ENCODE data around the gene ADAMTSL4. TPM values are rescaled to one million over a fixed set of nuclear protein-coding genes. Genes with fewer than 3 reads are reported as not detected.
A peak's percentile ranks its signal among the peaks of the same experiment; 100 is the strongest.

Gene ADAMTSL4
- total RNA-seq, 1 experiment from 2014 or later: 0.87 TPM

DNA sequence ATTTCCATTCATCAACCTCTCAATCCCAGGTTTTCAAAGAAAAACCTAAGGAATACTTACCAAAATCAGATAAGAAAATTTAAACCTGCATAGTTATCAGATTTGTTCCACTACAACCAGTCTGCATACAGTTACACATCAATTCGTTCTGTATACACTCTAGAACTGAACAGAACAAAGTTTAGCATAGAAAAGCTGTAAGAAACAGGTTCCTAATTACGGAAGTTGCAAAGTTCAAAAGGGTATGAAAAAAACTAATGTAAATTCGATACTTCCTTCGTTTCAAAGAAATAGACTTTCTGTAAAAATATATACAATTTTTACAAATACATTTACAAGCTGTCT lies 27.1 kb downstream of the ADAMTSL4 start:
- no peak for ATAC-seq
- intact Hi-C loops (cut with micrococcal nuclease): loop anchor here (5.0 kb wide), 1 partner anchor 236 kb away; no protein-coding TSS in a partner anchor
- no peak overlapping the region for H2AFZ ChIP-seq (ENCODE audit: low read length)
- H3K9me2 ChIP-seq (replicated peaks; ENCODE audit: low read length): no peaks in the 10 kb centered on the region
- TF ChIP-seq EZH2phosphoT487 (IDR thresholded peaks at IDR 0.05; ENCODE audit: borderline replicate concordance, low read length): no peak
- H3K27me3 ChIP-seq (ENCODE audit: low read length): no peaks in the 10 kb centered on the region
- BruUV-seq (replicated peaks): no TSS peak
- peak overlapping the region; percentile 93 for H3K4me3 ChIP-seq (ENCODE audit: low read length)
- peaks cover 82% of the 10 kb centered on the region for H3K79me2 ChIP-seq (ENCODE audit: low read length)
- ChIA-PET POLR2A (ENCODE audit: unreplicated experiment) (interaction anchor here (0.5 to 1.4 kb wide), 3 partner anchors 12 to 117 kb away, joined by 3 to 8 read pairs (median 3); partner anchors contain the start of gene ENSA), CTCF (interaction anchor here (0.6 kb wide), 1 partner anchor 42 kb away, joined by 4 read pairs; no protein-coding TSS in a partner anchor)
- DNase-seq: no peak
- no peaks in the 10 kb centered on the region for H3K9me3 ChIP-seq (ENCODE audit: low read length)
- H3K27ac ChIP-seq (ENCODE audit: low read length): peak overlapping the region; percentile 89
- peaks cover 28% of the 10 kb centered on the region for H3F3A ChIP-seq (ENCODE audit: low read length, unreplicated experiment)
- peak overlapping the region; percentile 92 for H3K4me2 ChIP-seq (ENCODE audit: low read length)
- peaks cover 65% of the 10 kb centered on the region for H3K36me3 ChIP-seq (ENCODE audit: low read depth, low read length)
- H3K4me1 ChIP-seq (ENCODE audit: insufficient read depth, low read length): peaks cover 31% of the 10 kb centered on the region
- H4K20me1 ChIP-seq (ENCODE audit: low read length): peaks cover 64% of the 10 kb centered on the region
- peak overlapping the region; percentile 98 for H3K9ac ChIP-seq (ENCODE audit: low read length)

DNA sequence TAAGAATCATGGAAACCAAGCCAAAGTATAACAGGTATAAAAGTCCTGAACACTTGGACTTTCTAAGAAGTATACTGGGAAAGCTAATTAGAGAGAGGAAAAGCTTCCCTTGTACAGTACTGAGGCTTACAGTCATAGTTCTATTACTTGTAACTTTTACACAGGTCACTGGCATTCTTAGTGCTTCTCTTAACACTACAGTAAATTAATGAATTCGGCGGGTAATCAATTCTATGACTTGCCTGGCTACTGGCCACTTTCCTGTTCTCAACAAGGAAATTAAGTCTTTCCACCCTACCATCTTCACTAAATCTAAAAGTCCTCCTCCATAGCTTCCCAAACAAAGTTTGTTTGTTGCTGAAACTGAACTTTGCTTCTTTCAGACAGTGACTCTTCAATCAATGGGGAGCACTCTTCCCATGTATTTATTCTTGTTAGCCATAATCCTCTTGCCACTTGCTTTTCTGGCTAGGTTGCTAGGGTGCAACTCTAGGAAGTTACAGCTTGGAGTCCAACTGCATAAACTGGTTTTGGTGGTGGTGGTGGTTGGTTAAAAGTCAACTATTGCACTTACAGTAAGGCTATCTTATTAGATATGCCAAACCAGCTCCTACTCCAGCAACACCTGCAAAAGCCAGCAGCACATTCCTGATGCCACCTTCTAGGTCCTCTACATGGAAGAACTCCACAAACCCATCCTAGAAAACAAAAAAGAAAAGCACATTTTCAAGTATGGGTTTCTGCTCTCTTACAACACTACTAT lies 27.8 kb downstream of the ADAMTSL4 start:
- peaks cover 64% of the 10 kb centered on the region for H4K20me1 ChIP-seq (ENCODE audit: low read length)
- ATAC-seq (no peak), DNase-seq (peak; percentile 46)
- H3K27me3 ChIP-seq (ENCODE audit: low read length): no peaks in the 10 kb centered on the region
- peak overlapping the region; percentile 89 for H3K27ac ChIP-seq (ENCODE audit: low read length)
- H3K79me2 ChIP-seq (ENCODE audit: low read length): peaks cover 80% of the 10 kb centered on the region
- H3K9me3 ChIP-seq (ENCODE audit: low read length): no peaks in the 10 kb centered on the region
- peaks cover 31% of the 10 kb centered on the region for H3K4me1 ChIP-seq (ENCODE audit: insufficient read depth, low read length)
- no peaks in the 10 kb centered on the region for H3K9me2 ChIP-seq (replicated peaks; ENCODE audit: low read length)
- BruUV-seq (replicated peaks): no TSS peak
- H2AFZ ChIP-seq (ENCODE audit: low read length): no peak overlapping the region
- peaks cover 28% of the 10 kb centered on the region for H3F3A ChIP-seq (ENCODE audit: low read length, unreplicated experiment)
- peak overlapping the region; percentile 98 for H3K9ac ChIP-seq (ENCODE audit: low read length)
- POLR2A ChIA-PET (ENCODE audit: unreplicated experiment): interaction anchor here (0.5 to 1.4 kb wide), 3 partner anchors 52 to 116 kb away, joined by 3 to 8 read pairs (median 3); partner anchors contain the start of gene ENSA
- peak overlapping the region; percentile 92 for H3K4me2 ChIP-seq (ENCODE audit: low read length)
- peaks cover 64% of the 10 kb centered on the region for H3K36me3 ChIP-seq (ENCODE audit: low read depth, low read length)
- no peak for TF ChIP-seq EZH2 (IDR thresholded peaks at IDR 0.05; ENCODE audit: low read length, unreplicated experiment)
- TF ChIP-seq, protein P1, sequence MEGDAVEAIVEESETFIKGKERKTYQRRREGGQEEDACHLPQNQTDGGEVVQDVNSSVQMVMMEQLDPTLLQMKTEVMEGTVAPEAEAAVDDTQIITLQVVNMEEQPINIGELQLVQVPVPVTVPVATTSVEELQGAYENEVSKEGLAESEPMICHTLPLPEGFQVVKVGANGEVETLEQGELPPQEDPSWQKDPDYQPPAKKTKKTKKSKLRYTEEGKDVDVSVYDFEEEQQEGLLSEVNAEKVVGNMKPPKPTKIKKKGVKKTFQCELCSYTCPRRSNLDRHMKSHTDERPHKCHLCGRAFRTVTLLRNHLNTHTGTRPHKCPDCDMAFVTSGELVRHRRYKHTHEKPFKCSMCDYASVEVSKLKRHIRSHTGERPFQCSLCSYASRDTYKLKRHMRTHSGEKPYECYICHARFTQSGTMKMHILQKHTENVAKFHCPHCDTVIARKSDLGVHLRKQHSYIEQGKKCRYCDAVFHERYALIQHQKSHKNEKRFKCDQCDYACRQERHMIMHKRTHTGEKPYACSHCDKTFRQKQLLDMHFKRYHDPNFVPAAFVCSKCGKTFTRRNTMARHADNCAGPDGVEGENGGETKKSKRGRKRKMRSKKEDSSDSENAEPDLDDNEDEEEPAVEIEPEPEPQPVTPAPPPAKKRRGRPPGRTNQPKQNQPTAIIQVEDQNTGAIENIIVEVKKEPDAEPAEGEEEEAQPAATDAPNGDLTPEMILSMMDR (conservative IDR thresholded peaks at IDR 0.05; ENCODE audit: low read depth, low read length): no peak
- TF ChIP-seq EZH2phosphoT487 (IDR thresholded peaks at IDR 0.05; ENCODE audit: borderline replicate concordance, low read length): no peak
- intact Hi-C loops (cut with micrococcal nuclease): loop anchor here (5.0 kb wide), 1 partner anchor 235 kb away; no protein-coding TSS in a partner anchor
- CTCF ChIA-PET: interaction anchor here (0.6 kb wide), 2 partner anchors 41 to 86 kb away, joined by 3 to 4 read pairs; no protein-coding TSS in a partner anchor
- H3K4me3 ChIP-seq (ENCODE audit: low read length): peak overlapping the region; percentile 93

DNA sequence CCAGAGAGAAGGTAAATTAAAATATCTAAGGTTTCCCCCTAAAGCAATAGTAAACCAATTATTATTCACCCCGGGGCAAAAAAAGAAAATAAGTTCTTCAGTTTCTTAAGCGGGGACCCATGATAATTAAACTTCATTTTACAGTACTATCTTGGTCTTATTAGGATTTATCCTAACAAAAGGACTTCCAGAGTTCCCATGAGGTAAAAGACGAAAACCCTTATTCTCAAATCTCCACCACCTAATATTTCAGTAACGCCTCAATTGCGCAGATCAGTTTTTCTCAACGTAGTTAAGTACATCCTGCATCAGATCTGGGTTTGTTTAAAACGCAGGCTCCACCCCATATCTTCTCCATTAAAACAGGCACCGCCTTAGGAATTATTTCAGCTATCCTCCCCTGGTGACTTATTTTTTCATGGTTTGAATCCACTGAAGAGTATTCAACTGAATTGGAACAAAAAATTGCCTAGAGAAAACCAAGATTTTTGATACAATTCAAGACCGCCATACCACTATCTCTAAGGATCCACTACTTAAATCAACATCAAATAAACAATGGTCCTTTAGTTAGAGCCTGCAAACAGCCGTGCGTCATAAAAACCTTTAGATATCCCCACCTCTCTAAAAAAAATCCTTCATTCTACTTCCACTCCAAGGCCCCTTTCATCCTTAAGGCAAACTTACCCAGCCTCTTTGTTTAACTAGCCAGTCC lies 28.5 kb downstream of the ADAMTSL4 start:
- no TSS peak for BruUV-seq (replicated peaks)
- Histone ChIP-seq H3K9me2 (replicated peaks; ENCODE audit: low read length) (no peaks in the 10 kb centered on the region), H3K79me2 (ENCODE audit: low read length) (peaks cover 76% of the 10 kb centered on the region), H3K9ac (ENCODE audit: low read length) (peak overlapping the region; percentile 98), H3F3A (ENCODE audit: low read length, unreplicated experiment) (peaks cover 25% of the 10 kb centered on the region), H3K4me1 (ENCODE audit: insufficient read depth, low read length) (peaks cover 31% of the 10 kb centered on the region), H2AFZ (ENCODE audit: low read length) (no peak overlapping the region), H4K20me1 (ENCODE audit: low read length) (peaks cover 61% of the 10 kb centered on the region), H3K4me3 (ENCODE audit: low read length) (peak overlapping the region; percentile 93), H3K27me3 (ENCODE audit: low read length) (no peaks in the 10 kb centered on the region), H3K9me3 (ENCODE audit: low read length) (no peaks in the 10 kb centered on the region), H3K4me2 (ENCODE audit: low read length) (peak overlapping the region; percentile 92), H3K27ac (ENCODE audit: low read length) (peak overlapping the region; percentile 89), H3K36me3 (ENCODE audit: low read depth, low read length) (peaks cover 61% of the 10 kb centered on the region)
- ATAC-seq (no peak), DNase-seq (no peak)
- intact Hi-C loops (cut with micrococcal nuclease): loop anchor here (2.0 to 5.0 kb wide), 4 partner anchors 27 to 235 kb away; no protein-coding TSS in a partner anchor
- ChIA-PET CTCF (interaction anchor here (0.6 kb wide), 1 partner anchor 86 kb away, joined by 3 read pairs; no protein-coding TSS in a partner anchor), POLR2A (ENCODE audit: unreplicated experiment) (interaction anchor here (0.6 to 2.6 kb wide), 4 partner anchors 16 to 807 kb away, joined by 3 to 31 read pairs (median 6); partner anchors contain the start of gene GOLPH3L)
- TF ChIP-seq, protein P1 (conservative IDR thresholded peaks at IDR 0.05; ENCODE audit: low read depth, low read length): no peak
- TF ChIP-seq EZH2 (IDR thresholded peaks at IDR 0.05; ENCODE audit: low read length, unreplicated experiment) (no peak), EZH2phosphoT487 (IDR thresholded peaks at IDR 0.05; ENCODE audit: borderline replicate concordance, low read length) (no peak)

All from PC-3 (cell line).